ENCODE measurements around the gene SNX14. TPM values are rescaled to one million over a fixed set of nuclear protein-coding genes. Genes with fewer than 3 reads are reported as not detected.

Gene SNX14
- total RNA-seq (2021; ENCODE audit: unreplicated experiment) (119 TPM), Bru-seq, nascent RNA (percentile 93 among the genes with signal in this experiment), BruChase-seq, experiment 1, labeled RNA remaining after a 2-hour chase (percentile 94 among the genes with signal in this experiment), BruChase-seq, experiment 2, labeled RNA remaining after a 6-hour chase (percentile 90 among the genes with signal in this experiment)
- 94.1 TPM for polyA plus RNA-seq (2012; ENCODE audit: insufficient read length)
- long read RNA-seq, transcript SNX14-203 (28 exons, 3,111 nt) = major isoform, 115 of 245 reads
- long read RNA-seq, transcript SNX14-201 (29 exons, 3,486 nt) = minor isoform, 37 of 245 reads
- long read RNA-seq, transcript SNX14-202 (26 exons, 3,348 nt) = minor isoform, 15 of 245 reads
- long read RNA-seq, partial matches to known transcripts = 13 of 245 reads
- long read RNA-seq, other reads (novel, unspliced or antisense) = 64 of 245 reads

GRCh38 chr6:85593438-85594196 is at the start of gene SNX14:
TSS of gene SNX14 (minus strand) at chr6:85593858. CDS start at chr6:85593718, 140 bp downstream.
- TF ChIP-seq SIN3A (IDR thresholded peaks at IDR 0.05; ENCODE audit: borderline replicate concordance, insufficient read depth, low read depth, low read length) (peak; percentile 91; the same call in 1 of the 2 replicates), TCF7L2 (IDR thresholded peaks at IDR 0.05; ENCODE audit: low read depth, low read length) (peak; percentile 84; the same call in 1 of the 2 replicates), POLR2AphosphoS5 (IDR thresholded peaks at IDR 0.05; ENCODE audit: low read depth, low read length) (peak; percentile 83), CTCF (IDR thresholded peaks at IDR 0.05) (no peak)
- ChIA-PET CTCF (no interaction called here), POLR2A (interaction anchor here (0.7 to 1.1 kb wide), 3 partner anchors 50 to 1554 kb away, joined by 4 to 7 read pairs (median 6); no protein-coding TSS in a partner anchor)
- Histone ChIP-seq H3K4me1 (ENCODE audit: control insufficient read depth, insufficient read depth, low read length) (peaks cover 39% of the 10 kb centered on the region; the same call in 1 of the 2 replicates), H3K36me3 (ENCODE audit: control insufficient read depth, insufficient read depth, low read length) (no peaks in the 10 kb centered on the region; the same call in 1 of the 2 replicates), H3K4me3 (ENCODE audit: low read depth in 2 of 2, low read length in 2 of 2) (peak within 1 kb of the TSS; percentile 90 to 97), H3K27me3 (ENCODE audit: control insufficient read depth, insufficient read depth, low read length) (no peaks in the 10 kb centered on the region), H3K9me3 (ENCODE audit: control insufficient read depth, insufficient read depth, low read depth, low read length) (no peaks in the 10 kb centered on the region), H3K27ac (ENCODE audit: low read length) (peak within 1 kb of the TSS; percentile 97)
- intact Hi-C loops (cut with micrococcal nuclease; ENCODE audit: unreplicated experiment) = no loop called here
- DNase-seq (ENCODE audit: low read depth, low spot score) (peak; percentile 76), ATAC-seq (peak; percentile 96)
- in situ Hi-C loops (cut with HindIII; ENCODE audit: low pct_unique_long_range_greater_than_20kb, low sequenced_read_pairs) = no loop called here
- BruUV-seq (replicated peaks) = no TSS peak

- in situ Hi-C loops (cut with HindIII; ENCODE audit: low pct_unique_long_range_greater_than_20kb, low sequenced_read_pairs) = no loop called here
- DNase-seq (ENCODE audit: low read depth, low spot score) = peak; percentile 81
These were observed 49.3 kb upstream of the SNX14 start, which contains the start of gene SYNCRIP for GRCh38 chr6:85642774-85643536. TSS of gene SYNCRIP (minus strand) at chr6:85642886. CDS start at chr6:85641439, 1,447 bp downstream.

More at GRCh38 chr6:85642774-85643536, 49.3 kb upstream of the SNX14 start, which contains the start of gene SYNCRIP:
- Histone ChIP-seq H3K9me3 (ENCODE audit: control insufficient read depth, insufficient read depth, low read depth, low read length) (no peaks in the 10 kb centered on the region), H3K4me1 (ENCODE audit: control insufficient read depth, insufficient read depth, low read length) (peaks cover 21% of the 10 kb centered on the region; the same call in 1 of the 2 replicates), H3K27ac (ENCODE audit: low read length) (peak within 1 kb of the TSS; percentile 99), H3K27me3 (ENCODE audit: control insufficient read depth, insufficient read depth, low read length) (no peaks in the 10 kb centered on the region), H3K4me3 (ENCODE audit: low read depth in 2 of 2, low read length in 2 of 2) (peak within 1 kb of the TSS; percentile 79 to 91), H3K36me3 (ENCODE audit: control insufficient read depth, insufficient read depth, low read length) (peaks cover 29% of the 10 kb centered on the region)
- peak; percentile 91 for ATAC-seq
- ChIA-PET CTCF (no interaction called here), POLR2A (interaction anchor here (0.5 to 4.0 kb wide), 4 partner anchors 15 to 49 kb away, joined by 4 to 47 read pairs (median 6); partner anchors contain the start of gene SNX14)
- TF ChIP-seq CTCF (IDR thresholded peaks at IDR 0.05) (no peak), SIN3A (IDR thresholded peaks at IDR 0.05; ENCODE audit: borderline replicate concordance, insufficient read depth, low read depth, low read length) (peak; percentile 93; the same call in 1 of the 2 replicates), TCF7L2 (IDR thresholded peaks at IDR 0.05; ENCODE audit: low read depth, low read length) (0 out of 2 replicates have a peak, but pooled peaks have one; percentile 18), POLR2AphosphoS5 (IDR thresholded peaks at IDR 0.05; ENCODE audit: low read depth, low read length) (peak; percentile 91)
- no TSS peak for BruUV-seq (replicated peaks)
- intact Hi-C loops (cut with micrococcal nuclease; ENCODE audit: unreplicated experiment) = no loop called here

All from Panc1 (cell line).